GM23248 (cell line): ENCODE data around the gene RNASET2. TPM values are rescaled to one million over a fixed set of nuclear protein-coding genes. Genes with fewer than 3 reads are reported as not detected.

ENCODE experiments used
- DNase-seq: peaks from one replicate; pipeline ENCODE4 v3.0.0-alpha.2; 2015
- H2AFZ ChIP-seq: fragments of 200-600 bp; sonication (generic); 2 replicates; pipeline ENCODE4 v1.6.1; 2016; ENCODE audit warnings: antibody characterized with exemption
- H3F3A ChIP-seq: fragments of 200-600 bp; sonication (generic); 2 replicates; pipeline ENCODE4 v1.6.1; 2016; ENCODE audit warnings: mild to moderate bottlenecking, antibody characterized with exemption, mixed run types; ENCODE audit not compliant: insufficient read depth
- H3K27ac ChIP-seq: fragments of 200-600 bp; sonication (generic); 2 replicates; pipeline ENCODE4 v1.5.1; 2016; ENCODE audit warnings: mild to moderate bottlenecking
- H3K27me3 ChIP-seq: fragments of 200-600 bp; sonication (generic); replicated peaks from 2 replicates; pipeline ENCODE4 v1.6.1; 2016; ENCODE audit warnings: mild to moderate bottlenecking; ENCODE audit not compliant: insufficient read depth
- H3K36me3 ChIP-seq: fragments of 200-600 bp; sonication (generic); 2 replicates; pipeline ENCODE4 v1.6.1; 2016; ENCODE audit warnings: low read depth, mild to moderate bottlenecking
- H3K4me1 ChIP-seq: fragments of 200-600 bp; sonication (generic); 2 replicates; pipeline ENCODE4 v1.6.1; 2016; ENCODE audit warnings: mild to moderate bottlenecking; ENCODE audit not compliant: insufficient read depth
- H3K4me2 ChIP-seq: fragments of 200-600 bp; sonication (generic); one replicate; pipeline ENCODE4 v1.6.1; 2016; ENCODE audit warnings: mild to moderate bottlenecking; ENCODE audit not compliant: unreplicated experiment
- H3K4me3 ChIP-seq: fragments of 200-600 bp; sonication (generic); 2 replicates; pipeline ENCODE4 v1.5.1; 2016; ENCODE audit warnings: mild to moderate bottlenecking
- H3K79me2 ChIP-seq: fragments of 200-600 bp; sonication (generic); 2 replicates; pipeline ENCODE4 v1.6.1; 2016; ENCODE audit warnings: mild to moderate bottlenecking; ENCODE audit not compliant: insufficient read depth
- H3K9ac ChIP-seq: fragments of 200-600 bp; sonication (generic); 2 replicates; pipeline ENCODE4 v1.6.1; 2016; ENCODE audit warnings: mild to moderate bottlenecking
- H3K9me2 ChIP-seq: fragments of 200-600 bp; sonication (generic); 2 replicates; pipeline ENCODE4 v1.6.1; 2016; ENCODE audit warnings: mixed run types, mild to moderate bottlenecking, moderate library complexity; ENCODE audit not compliant: insufficient read depth
- H3K9me3 ChIP-seq: fragments of 200-600 bp; sonication (generic); one replicate; pipeline ENCODE4 v1.6.1; 2017; ENCODE audit warnings: low read depth
- H4K20me1 ChIP-seq: fragments of 200-600 bp; sonication (generic); 2 replicates; pipeline ENCODE4 v1.6.0; 2016; ENCODE audit not compliant: insufficient read depth
- EZH2 ChIP-seq: fragments of 200-600 bp; sonication (generic); IDR thresholded peaks from 2 replicates; pipeline ENCODE4 v1.6.1; 2018; ENCODE audit warnings: antibody characterized with exemption, mild to moderate bottlenecking; ENCODE audit not compliant: insufficient read depth, poor library complexity, severe bottlenecking
- EZH2phosphoT487 ChIP-seq: fragments of 200-600 bp; sonication (generic); IDR thresholded peaks from 2 replicates; pipeline ENCODE4 v1.6.1; 2018; ENCODE audit warnings: antibody characterized with exemption, moderate library complexity, mild to moderate bottlenecking, low read depth; ENCODE audit not compliant: insufficient read depth
- WGBS, 2 experiments: methylation state at CpG; one replicate each; pipeline ENCODE4 v1.1.6; 2015 to 2017; ENCODE audit warnings: low lambda C conversion rate in 2 of 2, low coverage in 1 of 2; ENCODE audit errors: missing lambda C conversion rate in 2 of 2; 5-methylcytosine and 5-hydroxymethylcytosine counted together
- in situ Hi-C: fragments of 300-500 bp; cut with MboI; formaldehyde crosslinking; loops from 2 replicates; pipeline ENCODE4 v1.15.0; 2020
- polyA plus RNA-seq: library from polyadenylated mRNA; unstranded; fragments of >200 nt; fragmentation: Nextera tagmentation; extraction: Ambion mirVana; gene quantifications from 2 replicates; pipeline ENCODE4 v1.2.1, GENCODE V29; 2016
- total RNA-seq: library from RNA; depleted of rRNA; stranded (reverse); fragments of >200 nt; shearing (Covaris generic); gene quantifications from 2 replicates; pipeline ENCODE4 v1.2.3, GENCODE V29; 2014

Gene RNASET2
- total and polyA plus RNA-seq, 2 experiments from 2014 or later = 26.8 to 34.4 TPM

- DNase-seq = no peak
- peaks cover 61% of the 10 kb centered on the region for H3K79me2 ChIP-seq
- in situ Hi-C loops = no loop called here
These were observed 40.1 kb upstream of the RNASET2 start for GRCh38 chr6:166996406-166996805.

DNA sequence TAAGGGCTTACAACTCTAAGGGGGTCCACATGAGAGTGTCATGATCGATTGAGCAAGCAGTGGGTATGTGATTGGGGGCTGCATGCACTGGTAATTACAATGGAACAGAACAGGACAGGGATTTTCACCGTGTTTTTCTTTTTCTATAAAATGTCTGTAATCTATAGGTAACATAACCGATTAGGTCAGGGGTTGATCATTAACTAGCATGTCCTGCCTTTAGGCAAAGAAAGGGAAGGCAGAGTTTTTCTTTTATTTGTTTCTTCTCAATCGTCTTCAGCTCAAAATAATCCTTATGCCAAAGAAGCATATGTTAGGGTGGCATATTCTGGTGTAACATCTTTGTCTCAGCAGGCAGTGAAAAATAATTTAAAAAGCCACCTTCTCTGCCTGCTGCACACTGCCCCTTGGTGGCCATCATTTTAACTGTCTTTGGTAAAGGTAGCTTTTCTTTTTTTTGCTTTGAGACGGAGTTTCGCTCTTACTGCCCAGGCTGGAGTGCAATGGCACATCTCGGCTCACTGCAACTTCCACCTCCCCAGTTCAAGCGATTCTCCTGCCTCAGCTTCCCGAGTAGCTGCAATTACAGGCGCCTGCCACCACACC is 33.2 kb upstream of the RNASET2 start:
- peak overlapping the region; percentile 45; the same call in 1 of the 2 replicates for H2AFZ ChIP-seq
- H3K9me3 ChIP-seq = no peaks in the 10 kb centered on the region
- H3K9ac ChIP-seq = no peak overlapping the region
- H3K9me2 ChIP-seq = no peaks in the 10 kb centered on the region
- H3K4me1 ChIP-seq = no peaks in the 10 kb centered on the region
- no peak overlapping the region for H3K4me3 ChIP-seq
- in situ Hi-C loops = no loop called here
- H3K4me2 ChIP-seq = no peak overlapping the region
- 55 to 60% methylated on average over 10 of the region's 10 CpGs for WGBS, 2 experiments
- no peaks in the 10 kb centered on the region for H3K27me3 ChIP-seq
- DNase-seq = peak; percentile 71
- H4K20me1 ChIP-seq = no peaks in the 10 kb centered on the region
- TF ChIP-seq EZH2 = no peak
- TF ChIP-seq EZH2phosphoT487 = no peak
- peaks cover 21% of the 10 kb centered on the region for H3K79me2 ChIP-seq
- no peaks in the 10 kb centered on the region for H3K36me3 ChIP-seq
- no peak overlapping the region for H3K27ac ChIP-seq
- H3F3A ChIP-seq = no peaks in the 10 kb centered on the region

More at GRCh38 chr6:166996406-166996805, 40.1 kb upstream of the RNASET2 start:
- TF ChIP-seq EZH2phosphoT487 (no peak), EZH2 (no peak)
- H3K4me1 ChIP-seq = peaks cover 8% of the 10 kb centered on the region; the same call in 1 of the 2 replicates
- H2AFZ ChIP-seq = no peak overlapping the region
- 93 to 94% methylated on average over 7 of the region's 7 CpGs for WGBS, 2 experiments
- H3F3A ChIP-seq = peaks cover 7% of the 10 kb centered on the region
- H3K9me3 ChIP-seq = no peaks in the 10 kb centered on the region
- no peak overlapping the region for H3K4me3 ChIP-seq
- H3K27me3 ChIP-seq = no peaks in the 10 kb centered on the region
- H3K27ac ChIP-seq = no peak overlapping the region
- no peak overlapping the region for H3K4me2 ChIP-seq
- no peaks in the 10 kb centered on the region for H4K20me1 ChIP-seq
- no peaks in the 10 kb centered on the region for H3K9me2 ChIP-seq
- no peak overlapping the region for H3K9ac ChIP-seq
- H3K36me3 ChIP-seq = no peaks in the 10 kb centered on the region

DNA sequence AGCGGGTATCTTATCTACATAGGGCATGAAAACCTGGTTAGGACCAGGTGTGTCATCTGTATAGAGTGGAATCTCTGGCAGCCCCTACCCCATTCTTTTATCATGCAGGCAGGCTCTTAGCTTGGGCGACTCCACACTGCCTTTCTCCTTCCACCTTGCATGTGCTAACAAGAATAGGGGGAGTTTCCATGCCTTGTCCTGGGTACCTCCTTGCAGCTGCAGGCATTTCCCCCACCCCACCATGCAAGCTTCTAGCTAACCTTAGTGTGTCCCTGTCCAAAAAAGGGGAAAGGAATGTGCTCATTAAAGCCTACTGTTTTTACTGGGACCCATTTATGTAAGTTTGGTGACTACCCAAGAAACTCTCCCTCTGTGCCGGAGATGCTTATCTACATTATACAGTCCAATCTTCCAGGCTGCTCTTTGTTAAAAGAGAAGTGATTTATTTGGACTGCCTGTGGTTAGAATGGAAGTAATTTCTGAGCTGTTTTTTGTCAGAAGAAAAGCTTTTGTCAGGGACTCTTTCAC is 32.4 kb upstream of the RNASET2 start:
- H3K4me3 ChIP-seq = no peak overlapping the region
- TF ChIP-seq EZH2 = no peak
- TF ChIP-seq EZH2phosphoT487 = no peak
- no peaks in the 10 kb centered on the region for H3K36me3 ChIP-seq
- H3K9me3 ChIP-seq = no peaks in the 10 kb centered on the region
- no peaks in the 10 kb centered on the region for H3K9me2 ChIP-seq
- no peaks in the 10 kb centered on the region for H3K4me1 ChIP-seq
- no peaks in the 10 kb centered on the region for H3F3A ChIP-seq
- H3K9ac ChIP-seq = no peak overlapping the region
- DNase-seq = no peak
- no peak overlapping the region for H3K4me2 ChIP-seq
- H3K27ac ChIP-seq = no peak overlapping the region
- in situ Hi-C loops = no loop called here
- no peak overlapping the region for H2AFZ ChIP-seq
- H4K20me1 ChIP-seq = no peaks in the 10 kb centered on the region
- 94 to 97% methylated on average over 3 of the region's 3 CpGs for WGBS, 2 experiments
- peaks cover 15% of the 10 kb centered on the region for H3K79me2 ChIP-seq
- H3K27me3 ChIP-seq = no peaks in the 10 kb centered on the region

DNA sequence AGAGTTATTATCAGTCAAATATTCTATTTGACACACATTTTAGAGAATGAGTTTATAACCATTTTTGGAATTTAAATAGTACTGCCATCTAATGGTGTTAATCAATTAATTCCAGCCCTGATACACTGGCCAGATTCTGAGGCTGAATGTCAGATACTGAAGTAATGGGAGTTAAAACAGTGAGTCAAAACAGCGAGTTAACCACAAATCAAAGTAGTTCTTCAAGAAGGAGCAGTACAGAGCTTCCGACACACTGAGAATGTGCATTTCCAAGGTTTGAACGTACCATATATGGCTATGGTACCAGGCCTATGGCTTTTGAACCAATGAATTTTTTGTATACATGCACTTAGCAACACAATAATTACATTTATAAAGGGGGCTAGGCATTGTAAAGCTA is 31.6 kb upstream of the RNASET2 start:
- 43 to 60% methylated on average over 3 of the region's 3 CpGs for WGBS, 2 experiments
- Histone ChIP-seq H3K9ac (no peak overlapping the region), H3K27me3 (no peaks in the 10 kb centered on the region), H3F3A (no peaks in the 10 kb centered on the region), H4K20me1 (no peaks in the 10 kb centered on the region), H3K27ac (no peak overlapping the region), H3K9me3 (no peaks in the 10 kb centered on the region), H2AFZ (no peak overlapping the region), H3K4me3 (no peak overlapping the region), H3K9me2 (no peaks in the 10 kb centered on the region), H3K36me3 (no peaks in the 10 kb centered on the region), H3K79me2 (peaks cover 8% of the 10 kb centered on the region), H3K4me2 (no peak overlapping the region), H3K4me1 (no peaks in the 10 kb centered on the region)
- no peak for TF ChIP-seq EZH2phosphoT487
- no peak for TF ChIP-seq EZH2
- no peak for DNase-seq
- in situ Hi-C loops = no loop called here
